ENCODE measurements around the gene GEN1.

GEN1 gene

DNA sequence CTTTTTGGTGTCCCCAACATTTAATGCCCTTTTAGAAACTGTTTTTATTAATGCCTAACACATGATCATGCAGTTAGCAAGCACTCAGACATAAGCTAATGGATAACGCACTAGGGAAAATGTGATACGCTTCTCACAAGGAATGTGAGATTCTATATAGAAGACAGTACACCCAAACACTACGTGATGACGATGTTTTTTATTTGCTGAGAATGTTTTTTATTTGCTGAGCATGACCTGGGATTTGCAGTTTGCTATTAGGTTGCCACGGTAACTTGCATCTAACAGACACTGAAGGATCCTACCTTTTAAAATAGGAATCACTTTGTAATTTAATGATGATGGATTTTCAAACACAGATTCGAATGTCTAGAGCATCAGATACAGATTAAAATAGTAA is 5.2 kb upstream of the GEN1 start:
- TF ChIP-seq, protein P1, sequence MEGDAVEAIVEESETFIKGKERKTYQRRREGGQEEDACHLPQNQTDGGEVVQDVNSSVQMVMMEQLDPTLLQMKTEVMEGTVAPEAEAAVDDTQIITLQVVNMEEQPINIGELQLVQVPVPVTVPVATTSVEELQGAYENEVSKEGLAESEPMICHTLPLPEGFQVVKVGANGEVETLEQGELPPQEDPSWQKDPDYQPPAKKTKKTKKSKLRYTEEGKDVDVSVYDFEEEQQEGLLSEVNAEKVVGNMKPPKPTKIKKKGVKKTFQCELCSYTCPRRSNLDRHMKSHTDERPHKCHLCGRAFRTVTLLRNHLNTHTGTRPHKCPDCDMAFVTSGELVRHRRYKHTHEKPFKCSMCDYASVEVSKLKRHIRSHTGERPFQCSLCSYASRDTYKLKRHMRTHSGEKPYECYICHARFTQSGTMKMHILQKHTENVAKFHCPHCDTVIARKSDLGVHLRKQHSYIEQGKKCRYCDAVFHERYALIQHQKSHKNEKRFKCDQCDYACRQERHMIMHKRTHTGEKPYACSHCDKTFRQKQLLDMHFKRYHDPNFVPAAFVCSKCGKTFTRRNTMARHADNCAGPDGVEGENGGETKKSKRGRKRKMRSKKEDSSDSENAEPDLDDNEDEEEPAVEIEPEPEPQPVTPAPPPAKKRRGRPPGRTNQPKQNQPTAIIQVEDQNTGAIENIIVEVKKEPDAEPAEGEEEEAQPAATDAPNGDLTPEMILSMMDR (IDR thresholded peaks at IDR 0.05; ENCODE audit: low read depth, low read length), result no peak
- no peak for DNase-seq
- no peaks in the 10 kb centered on the region for H3K27me3 ChIP-seq (ENCODE audit: insufficient read depth, low read depth, severe bottlenecking)
- peaks cover 25% of the 10 kb centered on the region for H3K36me3 ChIP-seq
- no peak overlapping the region for H3K27ac ChIP-seq
- no peak overlapping the region for H3K4me3 ChIP-seq (ENCODE audit: low read depth, low read length)
- no peaks in the 10 kb centered on the region for H3K9me3 ChIP-seq (ENCODE audit: severe bottlenecking)

DNA sequence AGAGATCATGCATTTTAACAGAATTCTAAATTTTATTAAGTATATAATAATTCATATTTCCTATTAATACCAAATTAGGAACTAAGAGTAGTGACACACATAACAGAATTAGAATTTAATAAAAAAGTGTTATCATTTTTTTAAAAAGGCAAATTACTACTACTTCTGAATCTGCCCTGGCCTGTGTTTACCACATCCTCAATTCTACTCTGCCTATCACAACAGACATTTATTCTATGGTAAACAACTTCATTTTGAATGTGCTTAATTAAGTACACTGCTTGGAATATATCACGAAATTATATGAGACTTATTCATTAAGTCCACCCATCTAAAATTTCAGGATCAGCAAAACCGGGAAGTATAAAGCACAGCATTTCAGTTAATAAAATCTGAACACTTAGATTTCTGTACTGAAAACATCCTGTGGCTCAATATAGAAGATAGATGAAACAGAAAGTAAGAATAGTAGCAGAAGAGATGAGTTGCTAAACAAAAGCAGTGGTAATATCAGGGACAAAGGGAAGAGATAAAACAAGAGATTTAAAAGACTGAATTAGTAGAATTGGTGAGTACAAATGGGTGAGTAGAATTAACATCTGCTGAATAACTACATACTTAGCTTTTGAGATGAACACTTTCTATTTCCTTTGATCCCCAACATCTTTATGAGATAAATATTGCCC is 4.0 kb upstream of the GEN1 start:
- TF ChIP-seq, protein P1 (IDR thresholded peaks at IDR 0.05; ENCODE audit: low read depth, low read length), result no peak
- no peaks in the 10 kb centered on the region for H3K9me3 ChIP-seq (ENCODE audit: severe bottlenecking)
- H3K4me3 ChIP-seq (ENCODE audit: low read depth, low read length), result no peak overlapping the region
- H3K27me3 ChIP-seq (ENCODE audit: insufficient read depth, low read depth, severe bottlenecking), result no peaks in the 10 kb centered on the region
- DNase-seq, result no peak
- H3K36me3 ChIP-seq, result peaks cover 22% of the 10 kb centered on the region
- H3K27ac ChIP-seq, result no peak overlapping the region

DNA sequence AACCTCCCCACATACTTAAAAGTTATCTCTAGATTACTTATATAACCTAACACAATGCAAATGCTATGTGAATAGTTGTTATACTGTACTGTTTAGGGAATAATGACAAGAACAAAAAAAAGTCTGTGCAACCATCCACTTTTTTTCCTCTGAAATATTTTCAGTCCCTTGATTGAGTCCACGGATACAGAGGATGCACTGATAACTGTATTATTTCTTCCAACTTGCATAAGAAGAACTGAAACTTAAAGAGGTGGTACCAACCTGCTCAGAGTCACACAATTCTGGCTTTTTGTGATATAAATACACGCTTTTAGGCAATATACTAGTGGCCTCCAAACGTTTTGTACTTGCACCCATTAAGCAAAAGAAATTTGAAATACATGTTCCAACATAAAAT is 1.7 kb upstream of the GEN1 start:
- Histone ChIP-seq H3K36me3 (peaks cover 13% of the 10 kb centered on the region), H3K9me3 (ENCODE audit: severe bottlenecking) (no peaks in the 10 kb centered on the region), H3K27me3 (ENCODE audit: insufficient read depth, low read depth, severe bottlenecking) (no peaks in the 10 kb centered on the region), H3K4me3 (ENCODE audit: low read depth, low read length) (peak overlapping the region; percentile 91), H3K27ac (no peak overlapping the region)
- TF ChIP-seq, protein P1 (IDR thresholded peaks at IDR 0.05; ENCODE audit: low read depth, low read length), result no peak
- no peak for DNase-seq

DNA sequence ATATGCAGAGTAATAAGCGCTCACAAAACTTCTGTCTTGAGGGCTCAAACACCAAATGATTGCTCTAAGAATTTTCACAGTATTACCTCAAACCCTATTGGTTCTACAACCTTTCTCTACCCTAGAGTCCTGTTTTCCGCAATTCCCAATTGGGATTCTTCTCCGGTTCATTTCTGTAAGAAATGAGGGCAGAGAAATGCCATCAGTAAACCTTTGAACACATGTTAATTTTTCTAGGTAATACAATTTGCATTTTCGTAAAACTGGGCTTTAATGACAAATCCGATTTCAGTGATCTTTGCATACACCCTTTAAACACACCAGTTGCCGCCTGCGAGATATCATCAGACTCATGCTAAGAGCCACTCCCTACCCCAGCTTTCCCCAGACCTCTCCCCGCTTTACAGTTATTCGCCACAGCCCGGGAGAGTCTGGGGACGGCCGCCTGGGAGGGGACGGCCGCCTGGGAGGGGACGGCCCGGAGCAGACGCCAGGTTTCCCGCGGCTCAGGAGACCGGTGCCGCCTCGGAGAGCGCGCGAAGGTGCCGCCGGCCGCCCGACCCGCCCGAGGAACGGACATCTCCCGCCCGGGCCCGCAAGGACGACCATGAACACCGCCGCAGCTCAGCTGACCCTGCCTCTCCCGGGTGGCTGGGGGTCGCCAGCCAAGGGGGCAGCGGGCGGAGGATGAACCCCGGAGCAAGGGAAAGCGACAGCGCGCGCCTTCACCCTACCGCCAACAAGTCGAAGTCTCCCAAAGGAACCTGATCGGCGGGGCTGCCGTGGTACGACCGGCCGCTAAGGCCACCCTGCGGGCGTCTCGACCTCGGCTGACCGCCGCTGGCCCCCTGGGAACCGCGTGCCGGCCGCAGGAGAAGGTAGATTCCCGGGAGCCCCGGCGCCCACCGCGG is 791 bp upstream of the GEN1 start:
- peak; percentile 62 for DNase-seq
- no peaks in the 10 kb centered on the region for H3K27me3 ChIP-seq (ENCODE audit: insufficient read depth, low read depth, severe bottlenecking)
- peak overlapping the region; percentile 91 for H3K4me3 ChIP-seq (ENCODE audit: low read depth, low read length)
- peak overlapping the region; percentile 98 for H3K27ac ChIP-seq
- no peaks in the 10 kb centered on the region for H3K9me3 ChIP-seq (ENCODE audit: severe bottlenecking)
- H3K36me3 ChIP-seq, result peaks cover 13% of the 10 kb centered on the region
- TF ChIP-seq, protein P1 (IDR thresholded peaks at IDR 0.05; ENCODE audit: low read depth, low read length), result no peak

DNA sequence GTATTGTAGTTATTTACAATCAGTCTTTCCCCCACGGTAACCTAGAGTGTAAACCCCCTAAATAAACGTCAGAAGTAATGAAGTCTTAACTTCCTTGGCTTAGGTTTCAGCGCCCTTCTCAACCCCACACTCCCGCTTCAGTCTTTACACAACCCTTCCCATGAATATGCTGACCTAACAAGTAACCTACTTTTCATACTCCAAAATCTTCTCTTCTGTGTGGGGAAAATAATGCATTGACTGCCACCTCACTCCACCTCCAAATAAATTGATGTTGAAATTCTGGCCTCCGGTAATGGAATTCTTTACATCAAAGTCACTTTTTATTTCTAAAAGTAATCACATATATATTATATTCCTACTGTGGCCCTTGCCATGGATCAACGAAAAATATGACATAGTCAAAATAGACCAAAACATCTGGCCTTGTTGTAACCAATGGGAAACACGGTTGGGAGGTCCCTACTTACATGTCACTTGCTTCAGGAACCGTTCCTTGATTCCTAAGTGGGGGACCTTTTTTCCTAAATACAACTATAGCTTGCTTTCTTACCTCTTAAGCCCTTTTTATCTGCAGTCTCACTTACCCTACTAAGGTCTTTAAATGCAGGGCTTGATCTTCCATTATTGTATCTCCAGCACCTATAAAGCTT is 961 bp downstream of the GEN1 start:
- TF ChIP-seq, protein P1 (IDR thresholded peaks at IDR 0.05; ENCODE audit: low read depth, low read length), result no peak
- Histone ChIP-seq H3K27ac (peak overlapping the region; percentile 98), H3K9me3 (ENCODE audit: severe bottlenecking) (no peaks in the 10 kb centered on the region), H3K4me3 (ENCODE audit: low read depth, low read length) (peak overlapping the region; percentile 91), H3K36me3 (peaks cover 11% of the 10 kb centered on the region), H3K27me3 (ENCODE audit: insufficient read depth, low read depth, severe bottlenecking) (no peaks in the 10 kb centered on the region)
- no peak for DNase-seq

All from WERI-Rb-1 (cell line).